HG03442 (cell line): Measurements from ENCODE around the gene SLC48A1.
A peak's percentile ranks its signal among the peaks of the same experiment; 100 is the strongest.

Experiments used
- ATAC-seq: cut with Tn5 transposase; IDR thresholded peaks from one replicate; pipeline ENCODE4 v1.9.1; 2021; ENCODE audit warnings: mild to moderate bottlenecking, moderate library complexity; ENCODE audit not compliant: unreplicated experiment

The SLC48A1 gene

GRCh38 chr12:47789712-47790489, 16.9 kb downstream of the SLC48A1 start:
- ATAC-seq = no peak

GRCh38 chr12:47790676-47791350, 17.8 kb downstream of the SLC48A1 start:
- ATAC-seq = no peak

GRCh38 chr12:47791351-47791746, 18.3 kb downstream of the SLC48A1 start:
- ATAC-seq = no peak

GRCh38 chr12:47791874-47792273, 18.8 kb downstream of the SLC48A1 start:
- ATAC-seq = no peak

GRCh38 chr12:47793015-47793681, 20.1 kb downstream of the SLC48A1 start:
- no peak for ATAC-seq

GRCh38 chr12:47794679-47795078, 21.6 kb downstream of the SLC48A1 start:
- ATAC-seq = no peak

GRCh38 chr12:47795121-47795813, 22.2 kb downstream of the SLC48A1 start:
- no peak for ATAC-seq

GRCh38 chr12:47795814-47796411, 22.9 kb downstream of the SLC48A1 start:
- ATAC-seq = no peak

- peak; percentile 74 for ATAC-seq
Observed at GRCh38 chr12:47797441-47797840, 24.4 kb downstream of the SLC48A1 start.

GRCh38 chr12:47798382-47798948, 25.4 kb downstream of the SLC48A1 start:
- no peak for ATAC-seq

GRCh38 chr12:47799357-47799955, 26.4 kb downstream of the SLC48A1 start:
- no peak for ATAC-seq

- ATAC-seq = no peak
Observed at GRCh38 chr12:47800582-47800981, 27.5 kb downstream of the SLC48A1 start.

GRCh38 chr12:47801170-47801903, 28.3 kb downstream of the SLC48A1 start:
- no peak for ATAC-seq

GRCh38 chr12:47801904-47802246, 28.8 kb downstream of the SLC48A1 start:
- no peak for ATAC-seq

- ATAC-seq = no peak
Observed at GRCh38 chr12:47802312-47802711, 29.3 kb downstream of the SLC48A1 start.

GRCh38 chr12:47803191-47803875, 30.3 kb downstream of the SLC48A1 start:
- no peak for ATAC-seq

GRCh38 chr12:47804171-47804570, 31.1 kb downstream of the SLC48A1 start:
- no peak for ATAC-seq

- ATAC-seq = no peak
Observed at GRCh38 chr12:47805417-47805816, 32.4 kb downstream of the SLC48A1 start.

- no peak for ATAC-seq
Observed at GRCh38 chr12:47807338-47807737, 34.3 kb downstream of the SLC48A1 start.
